NCI-H1105 treated with DMSO at 0.1 percent for 48 hours (cell line): ENCODE data around the gene SESN3.

Experiments used
- DNase-seq: peaks from one replicate; lab custom pipeline; 2025; lab: John Stamatoyannopoulos, UW

SESN3 gene

GRCh38 chr11:95119361-95120060 lies 111.5 kb downstream of the SESN3 start:
- DNase-seq: no peak

- no peak for DNase-seq
Measured at GRCh38 chr11:95115597-95115996, 115.4 kb downstream of the SESN3 start.
